ENCODE data around the gene BRAT1.
"Not testable (repeated sequence)": the region's sequence is repeated elsewhere in the genome, so short reads cannot be mapped to it uniquely, and the experiment has no call there.

BRAT1 gene

GRCh38 chr7:2594599-2594998 lies 39.3 kb upstream of the BRAT1 start:
- H3K27ac ChIP-seq (ENCODE audit: low read length) = no peak overlapping the region
- H3K36me3 ChIP-seq (ENCODE audit: control insufficient read depth, low read depth, low read length) = no peaks in the 10 kb centered on the region
- H3K4me1 ChIP-seq (ENCODE audit: control insufficient read depth, low read depth, low read length) = no peaks in the 10 kb centered on the region
- H3K27me3 ChIP-seq (ENCODE audit: control insufficient read depth, insufficient read depth, low read length) = no peaks in the 10 kb centered on the region
- H3K9me3 ChIP-seq (ENCODE audit: control insufficient read depth, low read depth, low read length) = no peaks in the 10 kb centered on the region
- no peak overlapping the region for H3K9ac ChIP-seq (ENCODE audit: low read length)
- H3K4me3 ChIP-seq (ENCODE audit: low read length) = no peak overlapping the region

- Histone ChIP-seq H3K4me1 (ENCODE audit: control insufficient read depth, low read depth, low read length) (no peaks in the 10 kb centered on the region), H3K4me3 (ENCODE audit: low read length) (no peak overlapping the region), H3K27me3 (ENCODE audit: control insufficient read depth, insufficient read depth, low read length) (no peaks in the 10 kb centered on the region), H3K9ac (ENCODE audit: low read length) (no peak overlapping the region), H3K27ac (ENCODE audit: low read length) (no peak overlapping the region), H3K36me3 (ENCODE audit: control insufficient read depth, low read depth, low read length) (no peaks in the 10 kb centered on the region), H3K9me3 (ENCODE audit: control insufficient read depth, low read depth, low read length) (no peaks in the 10 kb centered on the region)
Measured at GRCh38 chr7:2593036-2593727, 37.9 kb upstream of the BRAT1 start.

GRCh38 chr7:2592375-2592865 lies 37.1 kb upstream of the BRAT1 start:
- no peaks in the 10 kb centered on the region for H3K9me3 ChIP-seq (ENCODE audit: control insufficient read depth, low read depth, low read length)
- no peak overlapping the region for H3K27ac ChIP-seq (ENCODE audit: low read length)
- no peaks in the 10 kb centered on the region for H3K36me3 ChIP-seq (ENCODE audit: control insufficient read depth, low read depth, low read length)
- no peaks in the 10 kb centered on the region for H3K4me1 ChIP-seq (ENCODE audit: control insufficient read depth, low read depth, low read length)
- H3K9ac ChIP-seq (ENCODE audit: low read length) = no peak overlapping the region
- H3K27me3 ChIP-seq (ENCODE audit: control insufficient read depth, insufficient read depth, low read length) = no peaks in the 10 kb centered on the region
- H3K4me3 ChIP-seq (ENCODE audit: low read length) = no peak overlapping the region

GRCh38 chr7:2589941-2590340 lies 34.6 kb upstream of the BRAT1 start:
- H3K4me3 ChIP-seq (ENCODE audit: low read length); H3K36me3 ChIP-seq (ENCODE audit: control insufficient read depth, low read depth, low read length); H3K4me1 ChIP-seq (ENCODE audit: control insufficient read depth, low read depth, low read length); H3K27me3 ChIP-seq (ENCODE audit: control insufficient read depth, insufficient read depth, low read length); H3K9ac ChIP-seq (ENCODE audit: low read length); H3K9me3 ChIP-seq (ENCODE audit: control insufficient read depth, low read depth, low read length); H3K27ac ChIP-seq (ENCODE audit: low read length): not testable (repeated sequence)

- Histone ChIP-seq H3K36me3 (ENCODE audit: control insufficient read depth, low read depth, low read length) (no peaks in the 10 kb centered on the region), H3K27ac (ENCODE audit: low read length) (no peak overlapping the region), H3K4me1 (ENCODE audit: control insufficient read depth, low read depth, low read length) (no peaks in the 10 kb centered on the region), H3K9me3 (ENCODE audit: control insufficient read depth, low read depth, low read length) (no peaks in the 10 kb centered on the region), H3K4me3 (ENCODE audit: low read length) (no peak overlapping the region), H3K27me3 (ENCODE audit: control insufficient read depth, insufficient read depth, low read length) (no peaks in the 10 kb centered on the region), H3K9ac (ENCODE audit: low read length) (no peak overlapping the region)
Measured at GRCh38 chr7:2589341-2589740, 34.0 kb upstream of the BRAT1 start.

GRCh38 chr7:2587778-2588177 lies 32.5 kb upstream of the BRAT1 start:
- no peaks in the 10 kb centered on the region for H3K27me3 ChIP-seq (ENCODE audit: control insufficient read depth, insufficient read depth, low read length)
- H3K27ac ChIP-seq (ENCODE audit: low read length) = no peak overlapping the region
- H3K36me3 ChIP-seq (ENCODE audit: control insufficient read depth, low read depth, low read length) = no peaks in the 10 kb centered on the region
- H3K4me1 ChIP-seq (ENCODE audit: control insufficient read depth, low read depth, low read length) = no peaks in the 10 kb centered on the region
- H3K9me3 ChIP-seq (ENCODE audit: control insufficient read depth, low read depth, low read length) = no peaks in the 10 kb centered on the region
- no peak overlapping the region for H3K9ac ChIP-seq (ENCODE audit: low read length)
- H3K4me3 ChIP-seq (ENCODE audit: low read length) = no peak overlapping the region

- Histone ChIP-seq H3K4me3 (ENCODE audit: low read length) (no peak overlapping the region), H3K27ac (ENCODE audit: low read length) (no peak overlapping the region), H3K9me3 (ENCODE audit: control insufficient read depth, low read depth, low read length) (no peaks in the 10 kb centered on the region), H3K4me1 (ENCODE audit: control insufficient read depth, low read depth, low read length) (no peaks in the 10 kb centered on the region), H3K36me3 (ENCODE audit: control insufficient read depth, low read depth, low read length) (no peaks in the 10 kb centered on the region), H3K9ac (ENCODE audit: low read length) (no peak overlapping the region), H3K27me3 (ENCODE audit: control insufficient read depth, insufficient read depth, low read length) (no peaks in the 10 kb centered on the region)
Measured at GRCh38 chr7:2587134-2587533, 31.8 kb upstream of the BRAT1 start.

- no peak overlapping the region for H3K9ac ChIP-seq (ENCODE audit: low read length)
- no peaks in the 10 kb centered on the region for H3K4me1 ChIP-seq (ENCODE audit: control insufficient read depth, low read depth, low read length)
- no peaks in the 10 kb centered on the region for H3K36me3 ChIP-seq (ENCODE audit: control insufficient read depth, low read depth, low read length)
- no peaks in the 10 kb centered on the region for H3K9me3 ChIP-seq (ENCODE audit: control insufficient read depth, low read depth, low read length)
- no peak overlapping the region for H3K27ac ChIP-seq (ENCODE audit: low read length)
- H3K4me3 ChIP-seq (ENCODE audit: low read length) = no peak overlapping the region
- no peaks in the 10 kb centered on the region for H3K27me3 ChIP-seq (ENCODE audit: control insufficient read depth, insufficient read depth, low read length)
Measured at GRCh38 chr7:2586326-2587020, 31.1 kb upstream of the BRAT1 start.

GRCh38 chr7:2585446-2585845 lies 30.1 kb upstream of the BRAT1 start:
- H3K4me3 ChIP-seq (ENCODE audit: low read length) = no peak overlapping the region

GRCh38 chr7:2583798-2584580 lies 28.7 kb upstream of the BRAT1 start:
- no peak overlapping the region for H3K9ac ChIP-seq (ENCODE audit: low read length)
- H3K36me3 ChIP-seq (ENCODE audit: control insufficient read depth, low read depth, low read length) = no peaks in the 10 kb centered on the region
- no peaks in the 10 kb centered on the region for H3K9me3 ChIP-seq (ENCODE audit: control insufficient read depth, low read depth, low read length)
- no peaks in the 10 kb centered on the region for H3K4me1 ChIP-seq (ENCODE audit: control insufficient read depth, low read depth, low read length)
- no peak overlapping the region for H3K27ac ChIP-seq (ENCODE audit: low read length)
- H3K27me3 ChIP-seq (ENCODE audit: control insufficient read depth, insufficient read depth, low read length) = no peaks in the 10 kb centered on the region
- no peak overlapping the region for H3K4me3 ChIP-seq (ENCODE audit: low read length)

More at GRCh38 chr7:2585446-2585845, 30.1 kb upstream of the BRAT1 start:
- Histone ChIP-seq H3K27ac (ENCODE audit: low read length) (no peak overlapping the region), H3K36me3 (ENCODE audit: control insufficient read depth, low read depth, low read length) (no peaks in the 10 kb centered on the region), H3K9me3 (ENCODE audit: control insufficient read depth, low read depth, low read length) (no peaks in the 10 kb centered on the region), H3K9ac (ENCODE audit: low read length) (no peak overlapping the region), H3K4me1 (ENCODE audit: control insufficient read depth, low read depth, low read length) (no peaks in the 10 kb centered on the region), H3K27me3 (ENCODE audit: control insufficient read depth, insufficient read depth, low read length) (no peaks in the 10 kb centered on the region)

GRCh38 chr7:2582006-2582735 lies 26.8 kb upstream of the BRAT1 start:
- Histone ChIP-seq H3K27me3 (ENCODE audit: control insufficient read depth, insufficient read depth, low read length) (no peaks in the 10 kb centered on the region), H3K4me3 (ENCODE audit: low read length) (no peak overlapping the region), H3K4me1 (ENCODE audit: control insufficient read depth, low read depth, low read length) (no peaks in the 10 kb centered on the region)

More at GRCh38 chr7:2582006-2582735, 26.8 kb upstream of the BRAT1 start:
- Histone ChIP-seq H3K27ac (ENCODE audit: low read length) (no peak overlapping the region), H3K9me3 (ENCODE audit: control insufficient read depth, low read depth, low read length) (no peaks in the 10 kb centered on the region), H3K36me3 (ENCODE audit: control insufficient read depth, low read depth, low read length) (no peaks in the 10 kb centered on the region), H3K9ac (ENCODE audit: low read length) (no peak overlapping the region)
